ENCODE data around the gene CALHM5. TPM values are rescaled to one million over a fixed set of nuclear protein-coding genes. Genes with fewer than 3 reads are reported as not detected.
A peak's percentile ranks its signal among the peaks of the same experiment; 100 is the strongest.

Gene CALHM5
- total and polyA plus RNA-seq, 8 donors = under 0.01 to 4.2 (median 0.22) TPM

DNA sequence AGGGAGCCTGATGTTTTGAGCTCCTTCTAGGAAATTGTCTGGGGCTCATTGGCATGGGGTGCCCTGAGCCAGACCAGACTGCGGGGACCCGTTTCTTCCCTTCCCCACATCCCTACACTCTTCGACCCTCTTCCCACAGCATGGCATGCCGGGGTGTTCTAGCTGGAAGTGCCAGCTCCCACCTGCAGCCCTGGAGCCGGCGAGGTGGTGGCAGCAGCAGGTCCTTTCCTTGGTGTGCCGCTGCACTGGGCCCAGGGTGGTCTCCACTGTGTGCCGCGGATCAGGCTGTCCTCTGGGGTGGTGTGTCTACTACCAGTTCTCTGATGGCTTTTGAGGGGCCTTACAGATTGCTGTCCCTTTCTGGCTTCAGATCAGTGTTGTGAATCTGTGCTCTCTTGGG, 52.4 kb downstream of the CALHM5 start:
- Histone ChIP-seq H3K27me3 (peaks cover 0 to 4% (median 0%) of the 10 kb centered on the region in 3 donors), H3K9me3 (no peaks in the 10 kb centered on the region), H3K27ac (no peak overlapping the region), H3K36me3 (no peaks in the 10 kb centered on the region), H3K4me1 (peaks cover 0 to 14% (median 5%) of the 10 kb centered on the region in 4 donors), H3K4me3 (no peak overlapping the region)
- no peak for DNase-seq
- TF ChIP-seq, protein P1, sequence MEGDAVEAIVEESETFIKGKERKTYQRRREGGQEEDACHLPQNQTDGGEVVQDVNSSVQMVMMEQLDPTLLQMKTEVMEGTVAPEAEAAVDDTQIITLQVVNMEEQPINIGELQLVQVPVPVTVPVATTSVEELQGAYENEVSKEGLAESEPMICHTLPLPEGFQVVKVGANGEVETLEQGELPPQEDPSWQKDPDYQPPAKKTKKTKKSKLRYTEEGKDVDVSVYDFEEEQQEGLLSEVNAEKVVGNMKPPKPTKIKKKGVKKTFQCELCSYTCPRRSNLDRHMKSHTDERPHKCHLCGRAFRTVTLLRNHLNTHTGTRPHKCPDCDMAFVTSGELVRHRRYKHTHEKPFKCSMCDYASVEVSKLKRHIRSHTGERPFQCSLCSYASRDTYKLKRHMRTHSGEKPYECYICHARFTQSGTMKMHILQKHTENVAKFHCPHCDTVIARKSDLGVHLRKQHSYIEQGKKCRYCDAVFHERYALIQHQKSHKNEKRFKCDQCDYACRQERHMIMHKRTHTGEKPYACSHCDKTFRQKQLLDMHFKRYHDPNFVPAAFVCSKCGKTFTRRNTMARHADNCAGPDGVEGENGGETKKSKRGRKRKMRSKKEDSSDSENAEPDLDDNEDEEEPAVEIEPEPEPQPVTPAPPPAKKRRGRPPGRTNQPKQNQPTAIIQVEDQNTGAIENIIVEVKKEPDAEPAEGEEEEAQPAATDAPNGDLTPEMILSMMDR (IDR thresholded peaks at IDR 0.05) = no peak
- TF ChIP-seq POLR2AphosphoS5 (IDR thresholded peaks at IDR 0.05) = no peak
- TF ChIP-seq POLR2A (IDR thresholded peaks at IDR 0.05) = no peak
- no peak for TF ChIP-seq EP300 (IDR thresholded peaks at IDR 0.05)
- intact Hi-C loops (cut with DNase I; ENCODE audit: low total_unique reads) = no loop called here
- 88 to 96% (median 92%) methylated on average over 9 of the region's 9 CpGs for WGBS, 5 donors

DNA sequence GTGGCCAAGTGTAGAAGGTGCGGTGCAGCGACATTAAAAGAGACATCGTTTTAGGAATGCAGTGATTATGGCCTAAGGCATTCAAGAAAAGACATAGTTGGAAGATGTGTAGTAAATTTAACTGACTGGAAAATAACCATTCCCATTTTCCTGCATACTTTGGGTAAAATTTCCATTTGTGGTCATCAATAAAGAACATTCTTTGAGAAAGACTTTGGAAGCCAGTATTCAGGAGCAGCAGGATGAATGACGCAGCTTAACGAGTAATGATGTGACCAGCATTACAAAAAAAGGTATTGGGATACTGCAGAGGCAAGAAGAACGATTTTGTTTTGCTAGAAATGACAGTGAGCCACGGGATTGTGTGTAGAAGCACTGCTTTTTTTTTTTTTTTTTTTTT, 52.9 kb downstream of the CALHM5 start:
- Histone ChIP-seq H3K27me3 (peaks cover 0 to 4% (median 0%) of the 10 kb centered on the region in 3 donors), H3K4me3 (no peak overlapping the region), H3K27ac (no peak overlapping the region), H3K4me1 (peaks cover 0 to 14% (median 8%) of the 10 kb centered on the region in 4 donors), H3K9me3 (no peaks in the 10 kb centered on the region), H3K36me3 (no peaks in the 10 kb centered on the region)
- 84 to 90% (median 86%) methylated on average over 7 of the region's 7 CpGs for WGBS, 5 donors
- no peak for DNase-seq
- TF ChIP-seq POLR2AphosphoS5 (IDR thresholded peaks at IDR 0.05) (no peak), POLR2A (IDR thresholded peaks at IDR 0.05) (no peak), EP300 (IDR thresholded peaks at IDR 0.05) (no peak)
- TF ChIP-seq, protein P1 (IDR thresholded peaks at IDR 0.05) = no peak
- intact Hi-C loops (cut with DNase I; ENCODE audit: low total_unique reads) = no loop called here

- peaks cover 0 to 4% (median 0%) of the 10 kb centered on the region in 3 donors for H3K27me3 ChIP-seq
- no peak overlapping the region for H3K27ac ChIP-seq
- no peaks in the 10 kb centered on the region for H3K36me3 ChIP-seq
- intact Hi-C loops (cut with DNase I; ENCODE audit: low total_unique reads) = no loop called here
- H3K4me3 ChIP-seq = peak overlapping the region; percentile 34 to 41 (median 36)
- H3K4me1 ChIP-seq = peaks cover 7 to 21% (median 16%) of the 10 kb centered on the region in 4 donors
- H3K9me3 ChIP-seq = no peaks in the 10 kb centered on the region
- WGBS, 5 donors = 39 to 63% (median 45%) methylated on average over 39 to 42 of the region's 42 CpGs
- DNase-seq = peak in 1 of 2 donors; percentile 65
- TF ChIP-seq POLR2A (IDR thresholded peaks at IDR 0.05) = no peak
- TF ChIP-seq, protein P1 (IDR thresholded peaks at IDR 0.05) = no peak
- no peak for TF ChIP-seq EP300 (IDR thresholded peaks at IDR 0.05)
- TF ChIP-seq POLR2AphosphoS5 (IDR thresholded peaks at IDR 0.05) = no peak
Observed at GRCh38 chr6:116564921-116565872, 53.8 kb downstream of the CALHM5 start.

DNA sequence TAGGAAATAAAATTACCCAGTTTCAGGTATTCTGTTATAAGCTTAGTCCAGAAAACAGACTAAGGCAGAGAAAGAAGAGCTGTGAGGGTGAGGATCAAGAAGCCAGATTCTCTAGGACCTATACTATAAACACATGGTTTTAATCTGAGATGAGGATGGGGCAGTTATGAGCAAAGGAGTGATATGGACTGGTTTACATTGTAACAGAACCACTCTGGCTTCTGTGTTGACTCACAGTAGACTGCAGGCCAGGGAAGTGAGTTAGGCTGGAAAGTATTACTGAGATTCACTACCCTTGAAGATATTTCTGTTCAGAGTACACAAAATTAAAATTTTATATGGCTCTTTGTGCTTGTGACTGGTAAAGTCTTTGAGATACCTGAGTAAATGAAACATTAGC, 56.7 kb downstream of the CALHM5 start:
- Histone ChIP-seq H3K36me3 (no peaks in the 10 kb centered on the region), H3K4me1 (peaks cover 18 to 30% (median 27%) of the 10 kb centered on the region in 4 donors), H3K9me3 (no peaks in the 10 kb centered on the region), H3K4me3 (no peak overlapping the region), H3K27me3 (peaks cover 0 to 4% (median 0%) of the 10 kb centered on the region in 3 donors), H3K27ac (no peak overlapping the region)
- TF ChIP-seq, protein P1 (IDR thresholded peaks at IDR 0.05) = no peak
- no peak for TF ChIP-seq POLR2A (IDR thresholded peaks at IDR 0.05)
- no peak for TF ChIP-seq EP300 (IDR thresholded peaks at IDR 0.05)
- TF ChIP-seq POLR2AphosphoS5 (IDR thresholded peaks at IDR 0.05) = no peak
- intact Hi-C loops (cut with DNase I; ENCODE audit: low total_unique reads) = no loop called here
- no peak for DNase-seq
